B cell (primary cell): ENCODE results near the gene IL17RA. TPM values are rescaled to one million over a fixed set of nuclear protein-coding genes. Genes with fewer than 3 reads are reported as not detected.

Experiments
- ATAC-seq: fragments of 200-7000 bp; cut with Tn5 transposase; one replicate; pipeline ENCODE4 v1.10.0; 2021; ENCODE audit warnings: low read depth, mild to moderate bottlenecking, moderate number of reproducible peaks, moderate library complexity
- CTCF ChIA-PET: fragments of 350-600 bp; sonication (Branson Sonifier 250); formaldehyde crosslinking; loops from one replicate; lab custom pipeline; 2021; ENCODE audit warnings: antibody characterized with exemption, inconsistent platforms; lab: Charles Lee
- POLR2A ChIA-PET: fragments of 350-600 bp; sonication (Branson Sonifier 250); formaldehyde crosslinking; loops from one replicate; lab custom pipeline; 2021; ENCODE audit warnings: antibody characterized with exemption; lab: Charles Lee
- DNase-seq: peaks from one replicate; pipeline ENCODE4 v3.0.0; 2013
- H2AFZ ChIP-seq: 2 replicates; pipeline ENCODE4 v1.6.1; 2012; ENCODE audit warnings: mild to moderate bottlenecking, low read depth, low read length; ENCODE audit not compliant: insufficient read depth, poor library complexity, severe bottlenecking
- H3K27ac ChIP-seq, 2 donors: 1 replicate in 1 of 2; 2 replicates in 1 of 2; pipeline ENCODE4 v1.5.1; 2012 to 2013; ENCODE audit warnings: low read length in 2 of 2, mild to moderate bottlenecking in 2 of 2, moderate library complexity in 1 of 2
- H3K27me3 ChIP-seq, 4 experiments: fragments of 200-600 bp in 1 of 4; sonication (generic) in 1 of 4; replicated peaks in 1 of 4; 1 replicate in 2 of 4; 2 replicates in 2 of 4; pipeline versions ENCODE4 v1.6.1 to v1.7.0; 2013 to 2016; ENCODE audit warnings: low read length in 3 of 4, mild to moderate bottlenecking in 2 of 4, mixed read lengths in 1 of 4, moderate library complexity in 1 of 4; ENCODE audit not compliant: insufficient read depth in 4 of 4, control insufficient read depth in 3 of 4; ENCODE audit errors: control extremely low read depth in 1 of 4
- H3K36me3 ChIP-seq, 2 experiments: replicated peaks in 1 of 2; 1 replicate in 1 of 2; 2 replicates in 1 of 2; pipeline versions ENCODE4 v1.6.1 to v1.7.1; 2013; ENCODE audit warnings: low read length in 1 of 2; ENCODE audit not compliant: insufficient read depth in 2 of 2, control insufficient read depth in 1 of 2; ENCODE audit errors: control extremely low read depth in 1 of 2, extremely low read depth in 1 of 2
- H3K4me1 ChIP-seq, 2 donors: fragments of 200-600 bp in 1 of 2; sonication (generic) in 1 of 2; 1 replicate in 1 of 2; 2 replicates in 1 of 2; pipeline versions ENCODE4 v1.5.1 to v1.6.1; 2013 to 2017; ENCODE audit warnings: low read length in 2 of 2; ENCODE audit not compliant: control insufficient read depth in 2 of 2, insufficient read depth in 2 of 2
- H3K4me2 ChIP-seq: replicated peaks from 2 replicates; pipeline ENCODE3; 2012; ENCODE audit warnings: mild to moderate bottlenecking, low read depth, low read length; ENCODE audit not compliant: poor library complexity, severe bottlenecking
- H3K4me3 ChIP-seq, 5 experiments: fragments of 200-600 bp in 1 of 5; sonication (generic) in 1 of 5; 1 replicate in 3 of 5; 2 replicates in 2 of 5; pipeline versions ENCODE4 v1.5.1 to v1.7.0; 2011 to 2016; ENCODE audit warnings: low read length in 4 of 5, mild to moderate bottlenecking in 4 of 5, low read depth in 2 of 5, control low read depth in 1 of 5, moderate library complexity in 1 of 5; ENCODE audit not compliant: insufficient read depth in 1 of 5; ENCODE audit errors: control extremely low read depth in 1 of 5, extremely low read depth in 1 of 5
- H3K79me2 ChIP-seq: fragments of 200-600 bp; sonication (generic); one replicate; pipeline ENCODE4 v1.6.0; 2016; ENCODE audit warnings: low read length; ENCODE audit not compliant: control insufficient read depth, insufficient read depth
- H3K9ac ChIP-seq: fragments of 200-600 bp; sonication (generic); 2 replicates; pipeline ENCODE4 v1.6.1; 2017; ENCODE audit warnings: mild to moderate bottlenecking, low read length, moderate library complexity
- H3K9me3 ChIP-seq, 3 donors: one replicate each; pipeline versions ENCODE4 v1.6.1 to v1.7.1; 2013; ENCODE audit warnings: low read length in 2 of 3; ENCODE audit not compliant: control insufficient read depth in 2 of 3, insufficient read depth in 1 of 3; ENCODE audit errors: control extremely low read depth in 1 of 3
- H4K20me1 ChIP-seq: 2 replicates; pipeline ENCODE4 v1.6.0; 2012; ENCODE audit warnings: mild to moderate bottlenecking, low read length; ENCODE audit not compliant: insufficient read depth, control insufficient read depth, poor library complexity, severe bottlenecking
- H3K27ac Mint-ChIP-seq: one replicate; pipeline ENCODE4 v1.8.0; 2021; ENCODE audit warnings: mixed read lengths
- H3K27me3 Mint-ChIP-seq: one replicate; pipeline ENCODE4 v1.8.0; 2021; ENCODE audit warnings: mixed read lengths
- H3K4me1 Mint-ChIP-seq: one replicate; pipeline ENCODE4 v1.8.0; 2021; ENCODE audit warnings: mixed read lengths
- H3K4me3 Mint-ChIP-seq: one replicate; pipeline ENCODE4 v1.8.0; 2021; ENCODE audit warnings: mixed read lengths
- H3K9me3 Mint-ChIP-seq: one replicate; pipeline ENCODE4 v1.8.0; 2022; ENCODE audit warnings: mixed read lengths; ENCODE audit not compliant: insufficient read depth
- EZH2 ChIP-seq: IDR thresholded peaks from 2 replicates; pipeline ENCODE4 v1.6.1; 2012; ENCODE audit warnings: borderline replicate concordance, low read depth, mild to moderate bottlenecking, moderate library complexity, low read length; ENCODE audit not compliant: insufficient read depth, poor library complexity, severe bottlenecking
- WGBS: methylation state at CpG from one replicate; pipeline ENCODE4 v1.1.5; 2013; ENCODE audit warnings: missing lambda C conversion rate; ENCODE audit not compliant: insufficient coverage; 5-methylcytosine and 5-hydroxymethylcytosine counted together
- intact Hi-C: fragments of 100-400 bp; cut with micrococcal nuclease; formaldehyde crosslinking; loops from one replicate; pipeline ENCODE4 v1.10.0; 2022
- polyA plus RNA-seq: library from polyadenylated mRNA; depleted of rRNA; stranded (reverse); fragments of >200 nt; gene quantifications from 2 replicates; pipeline ENCODE4 v1.2.3, GENCODE V29; 2012
- total RNA-seq, 2 donors: library from RNA; stranded (reverse); fragments of 120-200 nt in 1 of 2; gene quantifications; 1 replicate in 1 of 2; 2 replicates in 1 of 2; pipeline versions ENCODE4 v1.2.3 to v1.2.4, GENCODE V29; 2013 to 2022
- TF ChIP-seq, protein P1 (sequence below): fragments of 200-600 bp; IDR thresholded peaks from one replicate; pipeline ENCODE4 v1.8.0; 2022; ENCODE audit warnings: antibody characterized with exemption, mild to moderate bottlenecking

IL17RA gene
- total and polyA plus RNA-seq, 2 donors (not counting 1 experiment from before 2014, with no cell fraction given): 8.1 to 24.6 TPM

DNA sequence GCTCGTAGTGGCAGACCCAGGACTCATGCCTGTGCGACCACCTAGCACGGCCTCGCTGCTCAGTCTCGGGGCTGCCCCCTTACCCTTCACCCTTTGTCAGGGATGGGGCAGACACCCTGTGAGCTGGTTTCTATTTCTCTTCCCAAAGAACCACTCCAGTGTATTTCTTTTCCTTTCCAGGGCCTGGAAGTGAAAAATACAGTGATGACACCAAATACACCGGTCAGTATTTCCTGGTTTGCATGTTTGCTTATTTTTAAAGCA lies 22.7 kb downstream of the IL17RA start:
- Mint-ChIP-seq H3K4me3 (no peak overlapping the region), H3K27ac (no peak overlapping the region), H3K9me3 (no peaks in the 10 kb centered on the region), H3K27me3 (no peaks in the 10 kb centered on the region), H3K4me1 (peaks cover 6% of the 10 kb centered on the region)
- H4K20me1 ChIP-seq: no peaks in the 10 kb centered on the region
- no peak for DNase-seq
- no peaks in the 10 kb centered on the region for H3K27me3 ChIP-seq
- CTCF ChIA-PET: no interaction called here
- peaks cover 0 to 61% of the 10 kb centered on the region in 2 experiments for H3K36me3 ChIP-seq
- no peak for ATAC-seq
- H3K4me1 ChIP-seq: peaks cover 0 to 11% of the 10 kb centered on the region in 2 donors
- 84% methylated on average over 5 of the region's 6 CpGs for WGBS
- no peak overlapping the region for H3K4me3 ChIP-seq
- H3K4me2 ChIP-seq: no peak overlapping the region
- no peak overlapping the region for H3K9ac ChIP-seq
- no peak overlapping the region for H3K27ac ChIP-seq
- intact Hi-C loops: no loop called here
- no peak overlapping the region for H2AFZ ChIP-seq
- no peaks in the 10 kb centered on the region for H3K9me3 ChIP-seq
- TF ChIP-seq, protein P1, sequence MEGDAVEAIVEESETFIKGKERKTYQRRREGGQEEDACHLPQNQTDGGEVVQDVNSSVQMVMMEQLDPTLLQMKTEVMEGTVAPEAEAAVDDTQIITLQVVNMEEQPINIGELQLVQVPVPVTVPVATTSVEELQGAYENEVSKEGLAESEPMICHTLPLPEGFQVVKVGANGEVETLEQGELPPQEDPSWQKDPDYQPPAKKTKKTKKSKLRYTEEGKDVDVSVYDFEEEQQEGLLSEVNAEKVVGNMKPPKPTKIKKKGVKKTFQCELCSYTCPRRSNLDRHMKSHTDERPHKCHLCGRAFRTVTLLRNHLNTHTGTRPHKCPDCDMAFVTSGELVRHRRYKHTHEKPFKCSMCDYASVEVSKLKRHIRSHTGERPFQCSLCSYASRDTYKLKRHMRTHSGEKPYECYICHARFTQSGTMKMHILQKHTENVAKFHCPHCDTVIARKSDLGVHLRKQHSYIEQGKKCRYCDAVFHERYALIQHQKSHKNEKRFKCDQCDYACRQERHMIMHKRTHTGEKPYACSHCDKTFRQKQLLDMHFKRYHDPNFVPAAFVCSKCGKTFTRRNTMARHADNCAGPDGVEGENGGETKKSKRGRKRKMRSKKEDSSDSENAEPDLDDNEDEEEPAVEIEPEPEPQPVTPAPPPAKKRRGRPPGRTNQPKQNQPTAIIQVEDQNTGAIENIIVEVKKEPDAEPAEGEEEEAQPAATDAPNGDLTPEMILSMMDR: no peak
- TF ChIP-seq EZH2: no peak
- POLR2A ChIA-PET: no interaction called here
- H3K79me2 ChIP-seq: no peaks in the 10 kb centered on the region

DNA sequence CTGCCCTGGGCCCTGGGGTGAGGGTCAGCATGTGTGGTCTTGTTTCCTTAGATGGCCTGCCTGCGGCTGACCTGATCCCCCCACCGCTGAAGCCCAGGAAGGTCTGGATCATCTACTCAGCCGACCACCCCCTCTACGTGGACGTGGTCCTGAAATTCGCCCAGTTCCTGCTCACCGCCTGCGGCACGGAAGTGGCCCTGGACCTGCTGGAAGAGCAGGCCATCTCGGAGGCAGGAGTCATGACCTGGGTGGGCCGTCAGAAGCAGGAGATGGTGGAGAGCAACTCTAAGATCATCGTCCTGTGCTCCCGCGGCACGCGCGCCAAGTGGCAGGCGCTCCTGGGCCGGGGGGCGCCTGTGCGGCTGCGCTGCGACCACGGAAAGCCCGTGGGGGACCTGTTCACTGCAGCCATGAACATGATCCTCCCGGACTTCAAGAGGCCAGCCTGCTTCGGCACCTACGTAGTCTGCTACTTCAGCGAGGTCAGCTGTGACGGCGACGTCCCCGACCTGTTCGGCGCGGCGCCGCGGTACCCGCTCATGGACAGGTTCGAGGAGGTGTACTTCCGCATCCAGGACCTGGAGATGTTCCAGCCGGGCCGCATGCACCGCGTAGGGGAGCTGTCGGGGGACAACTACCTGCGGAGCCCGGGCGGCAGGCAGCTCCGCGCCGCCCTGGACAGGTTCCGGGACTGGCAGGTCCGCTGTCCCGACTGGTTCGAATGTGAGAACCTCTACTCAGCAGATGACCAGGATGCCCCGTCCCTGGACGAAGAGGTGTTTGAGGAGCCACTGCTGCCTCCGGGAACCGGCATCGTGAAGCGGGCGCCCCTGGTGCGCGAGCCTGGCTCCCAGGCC lies 23.7 kb downstream of the IL17RA start:
- Histone ChIP-seq H3K36me3 (peaks cover 0 to 52% of the 10 kb centered on the region in 2 experiments), H3K27ac (no peak overlapping the region), H3K4me1 (peaks cover 0 to 11% of the 10 kb centered on the region in 2 donors), H3K4me2 (no peak overlapping the region), H3K27me3 (no peaks in the 10 kb centered on the region), H3K9me3 (no peaks in the 10 kb centered on the region), H2AFZ (no peak overlapping the region), H3K79me2 (no peaks in the 10 kb centered on the region), H3K4me3 (no peak overlapping the region), H3K9ac (no peak overlapping the region), H4K20me1 (no peaks in the 10 kb centered on the region)
- Mint-ChIP-seq H3K9me3 (no peaks in the 10 kb centered on the region), H3K27me3 (no peaks in the 10 kb centered on the region), H3K4me3 (no peak overlapping the region), H3K27ac (no peak overlapping the region), H3K4me1 (peaks cover 6% of the 10 kb centered on the region)
- CTCF ChIA-PET: no interaction called here
- intact Hi-C loops: no loop called here
- TF ChIP-seq, protein P1: no peak
- no peak for TF ChIP-seq EZH2
- DNase-seq (no peak), ATAC-seq (no peak)
- POLR2A ChIA-PET: no interaction called here
- WGBS: 95% methylated on average over 66 of the region's 66 CpGs
